CD4-positive, alpha-beta T cell (primary cell): ENCODE results near the gene EZR. TPM values are rescaled to one million over a fixed set of nuclear protein-coding genes. Genes with fewer than 3 reads are reported as not detected.

Experiments used
- ATAC-seq: fragments of 200-7000 bp; cut with Tn5 transposase; one replicate; pipeline ENCODE4 v1.10.0; 2022; ENCODE audit warnings: mild to moderate bottlenecking; ENCODE audit not compliant: poor library complexity
- CTCF ChIA-PET: fragments of 350-600 bp; sonication (Branson Sonifier 250); formaldehyde crosslinking; loops from one replicate; lab custom pipeline; 2021; ENCODE audit warnings: antibody characterized with exemption, inconsistent platforms; lab: Charles Lee
- POLR2A ChIA-PET: fragments of 350-600 bp; sonication (Branson Sonifier 250); formaldehyde crosslinking; loops from one replicate; lab custom pipeline; 2021; ENCODE audit warnings: antibody characterized with exemption, inconsistent platforms; lab: Charles Lee
- DNase-seq, 14 experiments: peaks; one replicate each; pipeline ENCODE4 v3.0.0-alpha.2; 2013 to 2020; ENCODE audit warnings: mixed read lengths in 2 of 14
- H3K27ac ChIP-seq, 2 donors: one replicate each; pipeline versions ENCODE4 v1.5.1 to v1.7.0; 2013; ENCODE audit warnings: low read length in 2 of 2, low read depth in 1 of 2, mild to moderate bottlenecking in 1 of 2
- H3K27me3 ChIP-seq, 2 experiments: 1 replicate in 1 of 2; 2 replicates in 1 of 2; pipeline versions ENCODE4 v1.6.1 to v1.7.0; 2013; ENCODE audit warnings: low read length in 2 of 2, control low read depth in 1 of 2, mild to moderate bottlenecking in 1 of 2, moderate library complexity in 1 of 2; ENCODE audit not compliant: insufficient read depth in 2 of 2, control insufficient read depth in 1 of 2
- H3K36me3 ChIP-seq: one replicate; pipeline ENCODE4 v1.6.1; 2013; ENCODE audit warnings: low read length, control low read depth; ENCODE audit not compliant: insufficient read depth
- H3K4me1 ChIP-seq: one replicate; pipeline ENCODE4 v1.6.1; 2013; ENCODE audit warnings: low read length, control low read depth; ENCODE audit not compliant: insufficient read depth
- H3K4me3 ChIP-seq: one replicate; pipeline ENCODE4 v1.5.1; 2013; ENCODE audit warnings: mild to moderate bottlenecking, low read length, moderate library complexity
- H3K9me3 ChIP-seq, 2 experiments: 1 replicate in 1 of 2; 2 replicates in 1 of 2; pipeline versions ENCODE4 v1.6.1 to v1.7.0; 2013; ENCODE audit warnings: low read length in 2 of 2, mild to moderate bottlenecking in 2 of 2, control low read depth in 1 of 2, moderate library complexity in 1 of 2; ENCODE audit not compliant: control insufficient read depth in 1 of 2, insufficient read depth in 1 of 2
- H3K27ac Mint-ChIP-seq: one replicate; pipeline ENCODE4 v1.8.0; 2020; ENCODE audit warnings: mixed read lengths
- H3K27me3 Mint-ChIP-seq: one replicate; pipeline ENCODE4 v1.8.0; 2021; ENCODE audit warnings: mixed read lengths
- H3K36me3 Mint-ChIP-seq: one replicate; pipeline ENCODE4 v1.8.0; 2021; ENCODE audit warnings: low read depth, mixed read lengths
- H3K4me1 Mint-ChIP-seq: one replicate; pipeline ENCODE4 v1.8.0; 2021; ENCODE audit warnings: low read depth, mixed read lengths
- H3K4me3 Mint-ChIP-seq: one replicate; pipeline ENCODE4 v1.8.0; 2020; ENCODE audit warnings: mild to moderate bottlenecking, mixed read lengths
- H3K9me3 Mint-ChIP-seq: one replicate; pipeline ENCODE4 v1.8.0; 2020; ENCODE audit warnings: mixed read lengths
- intact Hi-C, 2 experiments: fragments of 100-400 bp; cut with DNase I in 1 of 2; cut with micrococcal nuclease in 1 of 2; formaldehyde crosslinking; loops; one replicate each; pipeline versions ENCODE4 v1.15.1 to v1.9.0; 2023 to 2025; cut with DNase I, micrococcal nuclease
- total RNA-seq, 174 experiments: library from RNA in 2 of 174; stranded (reverse) in 2 of 174; gene quantifications; one replicate each; pipeline ENCODE4 v1.2.3 and lab custom pipeline; 2021 to 2026
- TF ChIP-seq, protein P1 (sequence below): fragments of 200-600 bp; IDR thresholded peaks from one replicate; pipeline ENCODE4 v1.8.0; 2022; ENCODE audit warnings: antibody characterized with exemption, mild to moderate bottlenecking

The EZR gene
- total RNA-seq, 2 experiments from 2014 or later: 434 to 449 TPM

DNA sequence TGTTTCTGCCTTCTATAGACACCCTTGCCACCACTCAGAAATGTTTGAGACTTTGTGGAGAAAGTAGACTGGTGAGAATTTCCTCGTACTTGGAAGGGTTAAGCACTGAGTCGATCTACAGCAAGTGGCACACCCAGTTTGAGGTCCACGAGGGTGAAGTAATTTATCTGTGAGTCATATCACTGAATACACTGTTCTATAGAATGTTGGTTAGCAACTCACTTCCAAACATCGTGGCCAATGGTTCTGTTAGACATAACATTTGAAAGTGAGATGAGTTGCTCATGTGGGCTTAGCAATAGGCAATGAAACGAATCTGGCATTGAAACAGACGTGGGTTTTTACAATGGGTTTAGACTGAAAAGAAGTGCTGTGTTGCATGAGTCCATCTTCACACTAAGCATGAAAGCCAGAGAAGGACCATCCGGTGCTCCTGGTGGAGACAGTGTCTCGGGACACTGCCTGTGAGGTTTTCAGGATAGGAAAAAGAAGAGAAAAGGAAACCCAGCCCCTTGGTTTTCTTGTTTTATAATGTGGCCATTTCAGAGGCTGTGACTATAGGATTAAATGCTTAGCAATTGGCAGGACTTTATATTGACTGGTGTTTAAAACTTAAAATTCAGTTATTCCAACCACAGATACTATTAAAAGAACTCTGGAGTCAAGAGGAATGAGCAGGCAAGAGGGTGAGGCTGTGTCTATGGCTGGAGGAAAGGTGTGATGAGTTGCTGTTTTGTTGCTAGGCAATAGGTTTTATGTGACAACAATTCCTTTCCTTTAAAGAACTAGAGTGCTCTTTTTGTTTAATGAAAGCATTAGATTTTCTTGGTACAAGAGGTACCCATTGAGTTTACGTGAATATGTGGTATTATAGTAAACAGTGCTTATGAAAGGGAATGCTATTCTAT lies 31.0 kb upstream of the EZR start:
- H3K27me3 Mint-ChIP-seq: no peaks in the 10 kb centered on the region
- ChIA-PET POLR2A (interaction anchor here (5.6 kb wide), 1 partner anchor 18 kb away, joined by 214 read pairs; no protein-coding TSS in a partner anchor), CTCF (interaction anchor here (1.1 to 1.3 kb wide), 2 partner anchors 19 kb away, joined by 3 to 6 read pairs; no protein-coding TSS in a partner anchor)
- H3K4me1 Mint-ChIP-seq: peaks cover 23% of the 10 kb centered on the region
- no peak overlapping the region for H3K27ac Mint-ChIP-seq
- no peaks in the 10 kb centered on the region for H3K36me3 Mint-ChIP-seq
- H3K4me1 ChIP-seq: peaks cover 49% of the 10 kb centered on the region
- H3K9me3 ChIP-seq: no peaks in the 10 kb centered on the region
- peak overlapping the region; percentile 59 to 96 for H3K27ac ChIP-seq
- TF ChIP-seq, protein P1, sequence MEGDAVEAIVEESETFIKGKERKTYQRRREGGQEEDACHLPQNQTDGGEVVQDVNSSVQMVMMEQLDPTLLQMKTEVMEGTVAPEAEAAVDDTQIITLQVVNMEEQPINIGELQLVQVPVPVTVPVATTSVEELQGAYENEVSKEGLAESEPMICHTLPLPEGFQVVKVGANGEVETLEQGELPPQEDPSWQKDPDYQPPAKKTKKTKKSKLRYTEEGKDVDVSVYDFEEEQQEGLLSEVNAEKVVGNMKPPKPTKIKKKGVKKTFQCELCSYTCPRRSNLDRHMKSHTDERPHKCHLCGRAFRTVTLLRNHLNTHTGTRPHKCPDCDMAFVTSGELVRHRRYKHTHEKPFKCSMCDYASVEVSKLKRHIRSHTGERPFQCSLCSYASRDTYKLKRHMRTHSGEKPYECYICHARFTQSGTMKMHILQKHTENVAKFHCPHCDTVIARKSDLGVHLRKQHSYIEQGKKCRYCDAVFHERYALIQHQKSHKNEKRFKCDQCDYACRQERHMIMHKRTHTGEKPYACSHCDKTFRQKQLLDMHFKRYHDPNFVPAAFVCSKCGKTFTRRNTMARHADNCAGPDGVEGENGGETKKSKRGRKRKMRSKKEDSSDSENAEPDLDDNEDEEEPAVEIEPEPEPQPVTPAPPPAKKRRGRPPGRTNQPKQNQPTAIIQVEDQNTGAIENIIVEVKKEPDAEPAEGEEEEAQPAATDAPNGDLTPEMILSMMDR: no peak
- intact Hi-C loops: loop anchor here in 1 of 2 experiments (1.0 to 5.0 kb wide), 3 partner anchors 19 to 198 kb away; partner anchors contain the start of gene SYTL3
- ATAC-seq (peak; percentile 51), DNase-seq (peak in 13 of 14 experiments; percentile 33 to 91 (median 54))
- no peaks in the 10 kb centered on the region for H3K27me3 ChIP-seq
- H3K4me3 Mint-ChIP-seq: peak overlapping the region; percentile 26
- no peaks in the 10 kb centered on the region for H3K9me3 Mint-ChIP-seq
- no peak overlapping the region for H3K4me3 ChIP-seq
- H3K36me3 ChIP-seq: no peaks in the 10 kb centered on the region

DNA sequence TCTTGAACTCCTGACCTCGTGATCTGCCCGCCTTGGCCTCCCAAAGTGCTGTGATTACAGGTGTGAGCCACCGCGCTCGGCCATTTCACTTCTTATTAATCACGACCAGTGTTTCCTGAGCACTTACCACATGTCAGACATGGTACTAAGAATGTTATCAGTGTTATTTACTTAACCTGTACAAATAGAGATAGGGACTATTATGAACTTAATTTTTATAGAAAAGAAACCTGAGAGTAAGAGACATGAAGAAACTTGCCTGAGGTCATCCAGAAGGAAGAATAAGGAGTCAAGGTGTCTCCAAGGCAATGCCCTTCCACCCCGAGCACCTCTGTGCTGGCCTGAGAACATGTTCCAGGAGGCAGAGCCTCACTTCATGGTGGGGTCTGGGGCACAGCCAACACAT lies 29.3 kb upstream of the EZR start:
- Histone ChIP-seq H3K27me3 (no peaks in the 10 kb centered on the region), H3K4me1 (peaks cover 32% of the 10 kb centered on the region), H3K9me3 (no peaks in the 10 kb centered on the region), H3K4me3 (no peak overlapping the region), H3K36me3 (no peaks in the 10 kb centered on the region), H3K27ac (no peak overlapping the region)
- Mint-ChIP-seq H3K4me3 (no peak overlapping the region), H3K4me1 (peaks cover 23% of the 10 kb centered on the region), H3K27me3 (no peaks in the 10 kb centered on the region), H3K9me3 (no peaks in the 10 kb centered on the region), H3K36me3 (no peaks in the 10 kb centered on the region), H3K27ac (peak overlapping the region; percentile 14)
- ATAC-seq (no peak), DNase-seq (no peak)
- TF ChIP-seq, protein P1: no peak
- intact Hi-C loops: no loop called here
- CTCF ChIA-PET: no interaction called here
- POLR2A ChIA-PET: no interaction called here

DNA sequence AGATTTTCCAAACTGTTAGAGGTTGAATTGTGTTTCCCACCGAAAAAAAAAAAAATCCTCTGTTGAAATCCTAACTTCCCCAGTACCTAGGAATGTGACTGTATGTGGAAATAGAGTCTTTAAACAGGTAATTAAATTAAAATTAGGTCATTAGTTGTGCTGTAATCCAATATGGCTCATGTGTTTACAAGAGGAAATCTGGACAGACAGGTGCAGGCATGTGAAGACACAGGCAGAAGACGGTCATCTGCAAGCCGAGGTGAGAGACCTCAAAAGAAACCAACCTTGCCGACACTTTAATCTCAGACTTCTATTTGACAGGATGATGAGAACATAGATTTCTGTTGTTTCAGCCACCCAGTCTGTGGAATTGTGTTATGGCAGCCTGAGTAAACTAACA lies 28.6 kb upstream of the EZR start:
- no peak overlapping the region for H3K4me3 Mint-ChIP-seq
- no peak for DNase-seq
- peaks cover 23% of the 10 kb centered on the region for H3K4me1 Mint-ChIP-seq
- TF ChIP-seq, protein P1: no peak
- no peak overlapping the region for H3K4me3 ChIP-seq
- H3K27me3 Mint-ChIP-seq: no peaks in the 10 kb centered on the region
- CTCF ChIA-PET: interaction anchor here (1.1 kb wide), 1 partner anchor 28 kb away, joined by 3 read pairs; no protein-coding TSS in a partner anchor
- intact Hi-C loops: loop anchor here in 1 of 2 experiments (2.0 kb wide), 1 partner anchor 25 kb away; no protein-coding TSS in a partner anchor
- peaks cover 25% of the 10 kb centered on the region for H3K4me1 ChIP-seq
- H3K36me3 ChIP-seq: no peaks in the 10 kb centered on the region
- H3K27ac Mint-ChIP-seq: no peak overlapping the region
- no peaks in the 10 kb centered on the region for H3K27me3 ChIP-seq
- no peak for ATAC-seq
- H3K9me3 ChIP-seq: no peaks in the 10 kb centered on the region
- H3K27ac ChIP-seq: no peak overlapping the region
- no peaks in the 10 kb centered on the region for H3K36me3 Mint-ChIP-seq
- peaks cover 1% of the 10 kb centered on the region for H3K9me3 Mint-ChIP-seq
- POLR2A ChIA-PET: no interaction called here
